Measurements from ENCODE around the gene ATOSB. TPM values are rescaled to one million over a fixed set of nuclear protein-coding genes. Genes with fewer than 3 reads are reported as not detected.

The ATOSB gene
- total and polyA plus RNA-seq, 9 of the 15 experiments (the other 6 are each of a cell fraction or from before 2014, with no cell fraction given), result 0.45 to 8.0 (median 4.2) TPM

GRCh38 chr9:35057271-35057620 is 58.4 kb downstream of the ATOSB start (continued):
- TF ChIP-seq CHD7 (IDR thresholded peaks at IDR 0.05; ENCODE audit: low read depth, low read length), result no peak
- no peak for TF ChIP-seq HEY1 (CRISPR knock-in tag; IDR thresholded peaks at IDR 0.05; ENCODE audit: borderline replicate concordance)
- no peak for TF ChIP-seq C11orf30 (IDR thresholded peaks at IDR 0.05; ENCODE audit: low read depth)
- TF ChIP-seq TAF9B (IDR thresholded peaks at IDR 0.05; ENCODE audit: partially characterized antibody), result no peak
